ENCODE measurements around the gene PPP2R3B.
A peak's percentile ranks its signal among the peaks of the same experiment; 100 is the strongest.

DNA sequence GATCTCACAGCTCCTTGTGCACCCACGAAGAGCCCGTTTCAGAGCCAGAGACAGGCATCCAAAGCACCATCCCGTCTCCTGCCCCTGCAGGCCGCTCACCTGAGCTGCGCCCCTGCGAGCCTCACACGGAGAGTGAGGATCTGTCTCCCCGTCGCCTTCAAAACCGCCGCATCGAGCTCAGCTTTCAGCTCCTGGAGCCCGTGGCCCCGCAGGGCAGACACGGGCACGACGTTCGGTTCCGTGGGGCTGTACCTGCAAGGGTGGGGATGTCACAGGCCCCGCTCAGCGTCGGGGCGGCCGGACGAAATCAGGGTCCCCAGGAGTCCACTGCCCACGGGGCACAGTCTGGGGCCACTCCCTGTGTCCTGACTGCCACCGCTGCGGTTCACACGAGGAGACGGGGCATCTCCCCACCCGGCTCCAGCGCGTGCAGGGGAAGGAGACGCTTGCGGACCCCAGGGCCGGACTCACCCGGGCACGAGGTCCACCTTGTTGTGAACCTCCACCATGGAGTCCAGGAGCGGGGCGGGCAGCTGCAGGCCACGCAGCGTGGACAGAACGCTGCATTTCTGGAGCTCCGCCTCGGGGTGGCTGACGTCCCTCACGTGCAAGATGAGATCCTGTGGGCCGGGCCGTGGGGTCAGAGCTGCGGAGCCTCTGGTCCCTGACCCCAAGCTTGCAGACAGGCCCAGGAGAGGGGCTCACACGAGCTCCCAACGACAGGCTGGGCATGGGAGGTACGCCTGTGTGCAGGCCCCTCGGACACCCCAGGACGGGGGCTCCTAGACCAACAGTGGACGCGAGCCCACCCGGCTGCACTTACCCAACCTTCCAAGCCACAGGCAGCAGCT lies 79.2 kb downstream of the PPP2R3B start:
- peak; percentile 19; the same call in 1 of the 2 replicates for TF ChIP-seq POLR2AphosphoS5 (IDR thresholded peaks at IDR 0.05; ENCODE audit: low read depth, low read length)
- TF ChIP-seq, protein P1, sequence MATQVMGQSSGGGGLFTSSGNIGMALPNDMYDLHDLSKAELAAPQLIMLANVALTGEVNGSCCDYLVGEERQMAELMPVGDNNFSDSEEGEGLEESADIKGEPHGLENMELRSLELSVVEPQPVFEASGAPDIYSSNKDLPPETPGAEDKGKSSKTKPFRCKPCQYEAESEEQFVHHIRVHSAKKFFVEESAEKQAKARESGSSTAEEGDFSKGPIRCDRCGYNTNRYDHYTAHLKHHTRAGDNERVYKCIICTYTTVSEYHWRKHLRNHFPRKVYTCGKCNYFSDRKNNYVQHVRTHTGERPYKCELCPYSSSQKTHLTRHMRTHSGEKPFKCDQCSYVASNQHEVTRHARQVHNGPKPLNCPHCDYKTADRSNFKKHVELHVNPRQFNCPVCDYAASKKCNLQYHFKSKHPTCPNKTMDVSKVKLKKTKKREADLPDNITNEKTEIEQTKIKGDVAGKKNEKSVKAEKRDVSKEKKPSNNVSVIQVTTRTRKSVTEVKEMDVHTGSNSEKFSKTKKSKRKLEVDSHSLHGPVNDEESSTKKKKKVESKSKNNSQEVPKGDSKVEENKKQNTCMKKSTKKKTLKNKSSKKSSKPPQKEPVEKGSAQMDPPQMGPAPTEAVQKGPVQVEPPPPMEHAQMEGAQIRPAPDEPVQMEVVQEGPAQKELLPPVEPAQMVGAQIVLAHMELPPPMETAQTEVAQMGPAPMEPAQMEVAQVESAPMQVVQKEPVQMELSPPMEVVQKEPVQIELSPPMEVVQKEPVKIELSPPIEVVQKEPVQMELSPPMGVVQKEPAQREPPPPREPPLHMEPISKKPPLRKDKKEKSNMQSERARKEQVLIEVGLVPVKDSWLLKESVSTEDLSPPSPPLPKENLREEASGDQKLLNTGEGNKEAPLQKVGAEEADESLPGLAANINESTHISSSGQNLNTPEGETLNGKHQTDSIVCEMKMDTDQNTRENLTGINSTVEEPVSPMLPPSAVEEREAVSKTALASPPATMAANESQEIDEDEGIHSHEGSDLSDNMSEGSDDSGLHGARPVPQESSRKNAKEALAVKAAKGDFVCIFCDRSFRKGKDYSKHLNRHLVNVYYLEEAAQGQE (IDR thresholded peaks at IDR 0.05; ENCODE audit: insufficient read depth in 1 of 2, low read depth in 2 of 2, low read length in 2 of 2), result no peak
- no peak for TF ChIP-seq SIN3A (IDR thresholded peaks at IDR 0.05; ENCODE audit: borderline replicate concordance, insufficient read depth, low read length)
- no peak for TF ChIP-seq TAF1 (IDR thresholded peaks at IDR 0.05; ENCODE audit: borderline replicate concordance, insufficient read depth, low read length)
- TF ChIP-seq FOXP2 (optimal IDR thresholded peaks at IDR 0.05; ENCODE audit: borderline replicate concordance, extremely low read depth, extremely low read length, insufficient read depth), result no peak
